DOHH2 (cell line): Measurements from ENCODE around the gene GARIN1A.

Source experiments
- H3F3A ChIP-seq: fragments of 200-600 bp; sonication (generic), shearing (Covaris generic); 2 replicates; pipeline ENCODE4 v1.6.0; 2016; ENCODE audit warnings: antibody characterized with exemption, mild to moderate bottlenecking; ENCODE audit not compliant: control insufficient read depth, insufficient read depth
- H3K27ac ChIP-seq: fragments of 200-600 bp; sonication (generic); 2 replicates; pipeline ENCODE4 v1.5.1; 2014; ENCODE audit warnings: low read depth, mild to moderate bottlenecking, low read length, moderate library complexity
- H3K27me3 ChIP-seq: fragments of 200-600 bp; sonication (generic); 2 replicates; pipeline ENCODE4 v1.6.1; 2014; ENCODE audit warnings: mild to moderate bottlenecking, low read length, mixed read lengths; ENCODE audit not compliant: control insufficient read depth
- H3K36me3 ChIP-seq: fragments of 200-600 bp; sonication (generic); 2 replicates; pipeline ENCODE4 v1.6.1; 2014; ENCODE audit warnings: mild to moderate bottlenecking, low read length, moderate library complexity, mixed read lengths; ENCODE audit not compliant: control insufficient read depth
- H3K4me1 ChIP-seq: fragments of 200-600 bp; sonication (generic); 2 replicates; pipeline ENCODE4 v1.6.1; 2014; ENCODE audit warnings: mild to moderate bottlenecking, low read length, mixed read lengths; ENCODE audit not compliant: control insufficient read depth
- H3K4me2 ChIP-seq: fragments of 200-600 bp; sonication (generic); 2 replicates; pipeline ENCODE4 v1.6.0; 2014; ENCODE audit warnings: mild to moderate bottlenecking, low read length, moderate library complexity
- H3K4me3 ChIP-seq: fragments of 200-600 bp; sonication (generic); 2 replicates; pipeline ENCODE4 v1.5.1; 2014; ENCODE audit warnings: mild to moderate bottlenecking, low read length, mixed read lengths
- H3K79me2 ChIP-seq: fragments of 200-600 bp; sonication (generic); 2 replicates; pipeline ENCODE4 v1.6.1; 2014; ENCODE audit warnings: mild to moderate bottlenecking, low read length, mixed read lengths; ENCODE audit not compliant: control insufficient read depth
- H3K9me2 ChIP-seq: fragments of 200-600 bp; sonication (generic); replicated peaks from 2 replicates; pipeline ENCODE4 v1.6.1; 2014; ENCODE audit warnings: mild to moderate bottlenecking, low read length, mixed read lengths; ENCODE audit not compliant: control insufficient read depth
- H3K9me3 ChIP-seq: fragments of 200-600 bp; sonication (generic); 2 replicates; pipeline ENCODE4 v1.6.1; 2014; ENCODE audit warnings: antibody characterized with exemption, low read length, mixed read lengths; ENCODE audit not compliant: control insufficient read depth, insufficient read depth
- H4K20me1 ChIP-seq: fragments of 200-600 bp; sonication (generic); 2 replicates; pipeline ENCODE4 v1.6.0; 2014; ENCODE audit warnings: low read depth, mild to moderate bottlenecking, antibody characterized with exemption, low read length, moderate library complexity; ENCODE audit not compliant: control insufficient read depth, insufficient read depth
- CTCF ChIP-seq: fragments of 200-600 bp; sonication (generic); IDR thresholded peaks from one replicate; pipeline ENCODE4 v1.5.1; 2014; ENCODE audit warnings: antibody characterized with exemption, mild to moderate bottlenecking, low read depth, low read length; ENCODE audit not compliant: poor library complexity, severe bottlenecking
- EZH2phosphoT487 ChIP-seq: fragments of 200-600 bp; sonication (generic); IDR thresholded peaks from 2 replicates; pipeline ENCODE4 v1.6.1; 2017; ENCODE audit warnings: borderline replicate concordance, mild to moderate bottlenecking, antibody characterized with exemption, low read length, moderate library complexity, mixed read lengths

The GARIN1A gene

GRCh38 chr7:128692623-128693270, 20.7 kb downstream of the GARIN1A start:
- Histone ChIP-seq H3K79me2 (no peaks in the 10 kb centered on the region), H3K4me1 (peaks cover 9% of the 10 kb centered on the region), H3K9me3 (no peaks in the 10 kb centered on the region), H3F3A (no peaks in the 10 kb centered on the region), H3K27ac (no peak overlapping the region), H3K9me2 (no peaks in the 10 kb centered on the region), H3K4me3 (no peak overlapping the region), H3K27me3 (peaks cover 17% of the 10 kb centered on the region), H3K4me2 (no peak overlapping the region), H4K20me1 (no peaks in the 10 kb centered on the region), H3K36me3 (no peaks in the 10 kb centered on the region)
- no peak for TF ChIP-seq EZH2phosphoT487
- TF ChIP-seq CTCF, result no peak

GRCh38 chr7:128693373-128694015, 21.4 kb downstream of the GARIN1A start:
- no peaks in the 10 kb centered on the region for H4K20me1 ChIP-seq
- H3K9me2 ChIP-seq, result no peaks in the 10 kb centered on the region
- peaks cover 25% of the 10 kb centered on the region for H3K27me3 ChIP-seq
- H3F3A ChIP-seq, result no peaks in the 10 kb centered on the region
- no peak overlapping the region for H3K27ac ChIP-seq
- H3K36me3 ChIP-seq, result no peaks in the 10 kb centered on the region
- no peaks in the 10 kb centered on the region for H3K79me2 ChIP-seq
- no peaks in the 10 kb centered on the region for H3K9me3 ChIP-seq
- TF ChIP-seq CTCF (no peak), EZH2phosphoT487 (no peak)
- peaks cover 14% of the 10 kb centered on the region for H3K4me1 ChIP-seq
- no peak overlapping the region for H3K4me3 ChIP-seq
- H3K4me2 ChIP-seq, result no peak overlapping the region

GRCh38 chr7:128694738-128695137, 22.6 kb downstream of the GARIN1A start:
- H4K20me1 ChIP-seq, result no peaks in the 10 kb centered on the region
- H3K4me2 ChIP-seq, result no peak overlapping the region
- H3K79me2 ChIP-seq, result no peaks in the 10 kb centered on the region
- no peaks in the 10 kb centered on the region for H3K36me3 ChIP-seq
- H3K27ac ChIP-seq, result no peak overlapping the region
- peaks cover 34% of the 10 kb centered on the region for H3K27me3 ChIP-seq
- H3K9me3 ChIP-seq, result no peaks in the 10 kb centered on the region
- H3F3A ChIP-seq, result no peaks in the 10 kb centered on the region
- TF ChIP-seq EZH2phosphoT487 (no peak), CTCF (no peak)
- no peaks in the 10 kb centered on the region for H3K9me2 ChIP-seq
- no peak overlapping the region for H3K4me3 ChIP-seq
- peaks cover 14% of the 10 kb centered on the region for H3K4me1 ChIP-seq
